Stimulated activated CD8-positive, alpha-beta memory T cell treated with anti-CD3 and anti-CD28 coated beads, Interleukin-4, amount 100 ng/mL, for 48 hours (primary cell): ENCODE measurements around the gene MGAT4D.
"Not testable (repeated sequence)": the region's sequence is repeated elsewhere in the genome, so short reads cannot be mapped to it uniquely, and the experiment has no call there.

Experiments
- DNase-seq: peaks from one replicate; pipeline ENCODE4 v3.0.0-alpha.2; 2020

The MGAT4D gene

DNA sequence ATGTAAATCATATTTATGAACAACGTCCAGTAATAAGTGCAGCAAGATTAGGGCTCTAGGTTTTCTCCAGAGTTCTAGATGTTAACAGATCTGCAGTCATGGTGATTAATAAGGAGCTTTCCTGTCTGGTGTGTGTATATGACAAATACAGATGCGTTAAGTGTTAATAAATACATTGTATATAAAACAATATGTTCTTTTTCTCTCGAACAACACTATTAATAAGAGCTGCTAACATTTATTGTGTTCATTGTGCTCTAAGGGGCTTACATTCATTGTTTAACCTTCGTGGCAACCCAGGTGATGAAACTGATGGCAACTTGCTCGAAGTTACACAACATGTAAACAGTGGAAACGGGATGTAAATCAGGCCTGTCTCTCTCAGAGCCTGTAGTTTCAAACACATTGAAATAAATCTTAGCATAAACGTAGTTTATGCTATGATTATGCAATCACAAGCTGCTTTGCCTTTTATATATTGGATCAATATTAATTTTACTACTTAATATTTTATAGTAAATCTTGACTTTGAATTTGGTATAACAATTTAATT lies 70.1 kb downstream of the MGAT4D start:
- DNase-seq = no peak

DNA sequence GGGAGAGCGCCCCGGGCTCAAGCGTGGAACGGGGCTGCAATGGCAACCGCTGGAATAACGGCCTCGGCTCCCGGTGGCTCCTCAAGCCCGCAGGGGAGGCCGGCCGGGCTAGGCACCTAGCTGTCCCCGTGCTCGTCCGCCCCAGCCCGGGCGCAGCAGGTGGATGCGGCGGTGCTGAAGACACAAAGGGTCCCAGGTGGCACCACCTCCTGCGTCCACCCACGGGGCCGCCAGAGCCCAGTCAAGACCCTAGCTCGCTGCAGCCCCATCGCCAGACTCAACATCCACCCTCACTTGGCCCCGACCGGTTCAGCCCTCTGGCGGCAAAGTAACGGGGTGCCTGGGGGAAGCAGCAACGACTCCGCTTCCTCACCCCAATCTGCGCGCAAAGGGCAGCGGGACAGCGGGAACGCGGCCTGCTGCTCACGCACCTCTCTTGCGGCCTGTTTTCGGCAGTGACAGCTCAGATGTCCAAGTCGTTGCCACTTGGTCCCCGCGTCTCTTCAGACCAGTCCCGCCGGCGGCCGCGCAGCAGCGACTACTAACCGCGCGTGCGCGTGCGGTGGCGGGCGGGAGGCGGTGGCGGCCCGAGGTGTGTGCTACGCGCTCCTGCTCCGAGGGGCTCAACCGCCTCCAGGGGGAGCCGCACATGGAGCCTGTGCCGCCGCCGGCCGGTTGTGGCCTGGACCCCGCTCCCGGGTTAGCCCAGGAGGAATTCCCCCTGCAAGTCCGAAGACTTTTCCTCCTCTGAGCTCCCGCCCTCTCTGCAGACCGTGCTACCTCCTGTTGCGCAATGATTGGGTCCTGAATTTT lies 70.8 kb downstream of the MGAT4D start, which contains the start of gene CLGN:
Gene CLGN, minus strand, starts transcription at position 543 of the 813 bp plus-strand sequence. CDS start 14,570 bp downstream, outside the sequence.
- peak; percentile 74 for DNase-seq

DNA sequence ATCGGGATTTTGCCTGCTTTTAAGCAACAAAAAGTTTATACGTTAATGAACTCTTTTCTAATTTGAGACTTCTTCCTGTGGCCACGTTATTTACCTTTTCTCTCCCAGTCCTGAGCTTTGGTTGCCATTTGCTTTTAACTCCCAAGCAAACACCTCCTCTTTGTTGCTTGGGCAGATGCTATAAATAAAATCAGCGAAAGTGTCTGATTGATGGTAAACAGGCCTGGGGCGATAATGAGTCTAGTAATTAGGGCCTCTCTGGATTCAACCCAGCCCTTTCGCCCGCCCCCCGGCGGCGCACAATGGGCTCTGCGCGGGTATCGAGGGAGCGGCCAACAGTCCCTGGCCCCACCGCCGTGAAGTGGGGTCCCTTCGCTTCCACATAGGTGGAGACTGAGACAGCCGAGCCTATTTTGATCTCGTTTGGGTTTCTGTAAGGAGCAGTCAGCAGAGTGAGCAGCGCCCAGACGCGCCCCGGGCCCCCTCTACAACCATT lies 71.4 kb downstream of the MGAT4D start:
- peak; percentile 32 for DNase-seq

DNA sequence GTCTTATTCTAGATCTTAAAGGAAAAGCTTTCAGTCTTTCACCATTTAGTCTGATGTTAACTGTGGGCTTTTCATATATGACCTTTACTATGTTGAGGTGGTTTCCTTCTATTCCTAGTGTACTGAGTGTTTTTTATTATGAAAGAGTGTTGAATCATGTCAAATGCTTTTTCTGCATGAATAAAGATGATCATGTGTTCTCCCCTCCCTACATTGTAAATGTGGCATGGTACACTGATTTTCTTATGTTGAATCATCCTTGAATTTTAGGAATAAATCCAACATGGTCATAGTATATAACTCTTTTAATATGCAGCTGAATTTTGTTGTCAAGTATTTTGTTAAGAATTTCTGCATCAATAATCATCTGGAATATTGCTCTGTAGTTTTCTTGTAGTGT lies 75.0 kb downstream of the MGAT4D start:
- no peak for DNase-seq

DNA sequence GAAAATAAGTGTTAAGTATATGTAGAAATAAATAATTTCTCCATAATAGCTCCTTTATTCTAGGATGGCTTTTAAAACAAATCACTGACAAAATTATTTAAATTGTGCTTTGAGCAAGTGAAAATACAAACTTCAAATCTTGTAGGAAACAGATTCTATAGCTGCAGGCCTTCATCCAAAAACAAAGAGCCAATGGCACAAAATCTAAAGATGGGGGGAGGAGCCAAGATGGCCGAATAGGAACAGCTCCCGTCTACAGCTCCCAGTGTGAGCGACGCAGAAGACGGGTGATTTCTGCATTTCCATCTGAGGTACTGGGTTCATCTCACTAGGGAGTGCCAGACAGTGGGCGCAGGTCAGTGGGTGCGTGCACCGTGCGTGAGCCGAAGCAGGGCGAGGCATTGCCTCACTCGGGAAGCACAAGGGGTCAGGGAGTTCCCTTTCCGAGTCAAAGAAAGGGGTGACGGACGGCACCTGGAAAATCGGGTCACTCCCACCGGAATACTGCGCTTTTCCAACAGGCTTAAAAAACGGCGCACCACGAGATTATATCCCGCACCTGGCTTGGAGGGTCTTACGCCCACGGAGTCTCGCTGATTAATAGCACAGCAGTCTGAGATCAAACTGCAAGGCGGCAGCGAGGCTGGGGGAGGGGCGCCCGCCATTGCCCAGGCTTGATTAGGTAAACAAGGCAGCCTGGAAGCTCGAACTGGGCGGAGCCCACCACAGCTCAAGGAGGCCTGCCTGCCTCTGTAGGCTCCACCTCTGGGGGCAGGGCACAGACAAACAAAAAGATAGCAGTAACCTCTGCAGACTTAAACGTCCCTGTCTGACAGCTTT lies 84.7 kb downstream of the MGAT4D start:
- DNase-seq = not testable (repeated sequence)

DNA sequence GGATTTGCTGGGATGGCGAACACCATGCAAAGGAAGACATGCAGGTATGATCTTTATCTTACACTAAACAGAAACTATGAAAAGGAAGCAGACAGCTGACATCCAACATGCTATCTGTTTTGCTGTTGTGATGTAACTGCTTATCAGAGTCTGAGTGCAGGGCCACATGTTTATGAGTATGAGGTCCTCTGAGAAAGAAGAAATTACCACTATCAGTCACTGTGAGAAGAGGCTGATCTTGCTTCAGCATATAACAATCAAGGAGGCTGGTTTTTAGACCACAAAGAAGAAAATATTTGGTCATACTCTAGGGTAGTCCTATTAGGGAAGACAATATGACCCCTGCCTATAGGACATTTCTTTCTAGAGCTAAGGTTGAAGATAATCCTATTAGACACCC lies 89.1 kb downstream of the MGAT4D start:
- no peak for DNase-seq

DNA sequence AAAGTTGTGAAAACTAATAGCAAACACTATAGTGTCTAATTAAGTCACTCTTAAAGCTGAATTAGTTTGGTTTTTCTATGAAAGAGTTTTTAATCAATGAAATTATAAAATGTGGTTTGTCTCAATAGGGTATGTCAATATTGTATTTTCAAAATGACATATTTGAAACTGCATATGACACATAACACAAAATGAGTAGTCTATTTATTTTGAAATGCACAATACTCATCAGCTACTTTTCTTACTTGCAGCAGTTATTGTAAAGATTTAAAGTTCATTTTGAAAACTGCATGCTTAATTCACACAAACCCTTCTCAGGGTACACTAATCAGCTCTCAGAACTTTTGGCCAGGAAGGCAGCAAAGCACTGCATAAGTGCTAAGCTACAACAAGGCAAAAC lies 91.8 kb downstream of the MGAT4D start:
- no peak for DNase-seq

DNA sequence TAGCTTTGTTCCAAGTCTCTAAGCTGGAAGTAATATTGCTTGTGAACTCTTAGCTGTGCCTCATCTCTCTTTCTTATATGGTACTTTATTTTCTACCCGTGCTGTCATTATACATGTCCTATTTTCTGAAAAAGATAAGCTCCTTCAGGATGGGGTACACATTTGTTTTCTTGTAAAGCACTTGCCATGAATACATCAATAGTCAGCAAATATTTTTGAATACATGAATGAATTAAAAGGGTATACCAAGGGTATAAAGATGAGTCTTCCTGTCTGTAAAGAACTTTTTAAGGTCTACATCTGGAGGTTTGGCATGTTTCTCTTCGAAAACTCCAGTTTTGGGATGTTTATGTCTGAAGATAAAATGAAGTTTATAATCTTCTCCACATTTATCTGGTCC lies 98.0 kb downstream of the MGAT4D start:
- no peak for DNase-seq

DNA sequence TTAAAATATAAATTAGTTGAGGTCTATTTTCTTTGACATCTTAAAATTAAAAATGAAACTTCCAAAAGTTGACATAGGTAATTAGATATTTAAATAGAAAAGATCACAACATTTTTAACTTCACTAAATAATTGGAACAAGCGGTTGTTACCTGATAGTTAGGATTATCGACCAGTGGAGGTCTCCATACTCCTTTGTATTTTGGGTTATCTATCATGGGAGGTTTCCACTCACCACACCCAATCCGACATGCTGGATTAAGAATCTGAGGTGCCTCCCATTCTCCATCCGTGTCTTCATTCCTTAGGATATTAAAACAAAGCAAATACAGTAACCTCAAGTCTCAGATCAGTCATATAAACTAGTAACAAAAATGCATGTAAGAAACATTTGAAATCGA lies 102.4 kb downstream of the MGAT4D start:
- DNase-seq = no peak
